Measurements from ENCODE around the gene PHLPP1.

PHLPP1 gene

DNA sequence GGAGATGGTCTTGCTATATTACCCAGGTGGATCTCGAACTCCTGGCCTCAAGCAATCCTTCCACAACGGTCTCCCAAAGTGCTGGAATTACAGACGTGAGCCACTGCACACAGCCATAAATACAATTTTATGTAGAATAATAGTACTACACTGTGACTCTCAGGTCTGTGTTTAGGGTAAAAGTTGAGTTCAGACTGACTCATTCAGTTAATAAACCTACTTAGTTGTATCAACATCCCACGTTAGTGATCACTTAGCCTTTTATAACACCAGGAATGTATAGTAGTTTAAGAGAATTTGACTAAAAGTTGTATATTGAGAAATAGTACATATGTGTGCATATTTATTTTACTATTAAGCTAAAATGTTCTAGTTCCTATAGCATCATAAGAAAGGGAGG is 237.5 kb downstream of the PHLPP1 start:
- no peak for DNase-seq

DNA sequence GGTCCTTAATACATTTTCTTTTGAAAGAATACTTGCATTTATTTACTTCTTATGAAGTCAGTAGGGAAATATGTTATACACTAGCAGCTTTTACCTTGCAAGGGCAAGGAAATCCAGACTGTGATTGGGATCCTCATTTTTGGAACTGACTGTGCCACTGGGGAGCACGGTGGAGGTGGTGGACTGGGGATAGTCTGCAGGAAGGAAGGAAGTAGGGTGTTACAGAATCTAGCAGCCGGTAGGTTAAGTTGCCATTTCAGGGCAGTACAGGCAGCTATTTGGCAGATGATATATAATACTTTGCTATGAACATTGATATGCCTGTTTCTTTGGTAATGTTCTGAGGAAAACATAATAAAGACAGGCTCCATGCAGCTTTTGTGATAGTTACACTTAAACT is 238.3 kb downstream of the PHLPP1 start:
- no peak for DNase-seq

DNA sequence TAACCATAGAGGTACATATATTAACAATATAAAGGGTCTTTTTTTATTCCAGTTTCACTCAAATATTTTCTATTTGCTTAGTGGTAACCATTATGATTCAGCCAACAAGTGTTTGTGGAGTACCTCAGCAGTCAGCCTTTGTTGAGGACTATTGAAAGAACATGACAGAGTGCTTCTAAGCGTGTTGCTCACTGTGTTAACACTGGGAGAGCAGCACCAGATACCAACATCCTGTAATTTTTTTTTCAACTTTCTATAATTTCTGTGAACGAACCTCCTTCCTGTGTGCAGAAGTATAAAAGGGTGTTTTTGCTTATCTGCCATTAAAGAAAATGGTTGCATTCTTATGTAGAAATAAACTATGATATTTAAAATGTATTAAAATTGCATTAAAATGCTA is 239.0 kb downstream of the PHLPP1 start:
- no peak for DNase-seq

DNA sequence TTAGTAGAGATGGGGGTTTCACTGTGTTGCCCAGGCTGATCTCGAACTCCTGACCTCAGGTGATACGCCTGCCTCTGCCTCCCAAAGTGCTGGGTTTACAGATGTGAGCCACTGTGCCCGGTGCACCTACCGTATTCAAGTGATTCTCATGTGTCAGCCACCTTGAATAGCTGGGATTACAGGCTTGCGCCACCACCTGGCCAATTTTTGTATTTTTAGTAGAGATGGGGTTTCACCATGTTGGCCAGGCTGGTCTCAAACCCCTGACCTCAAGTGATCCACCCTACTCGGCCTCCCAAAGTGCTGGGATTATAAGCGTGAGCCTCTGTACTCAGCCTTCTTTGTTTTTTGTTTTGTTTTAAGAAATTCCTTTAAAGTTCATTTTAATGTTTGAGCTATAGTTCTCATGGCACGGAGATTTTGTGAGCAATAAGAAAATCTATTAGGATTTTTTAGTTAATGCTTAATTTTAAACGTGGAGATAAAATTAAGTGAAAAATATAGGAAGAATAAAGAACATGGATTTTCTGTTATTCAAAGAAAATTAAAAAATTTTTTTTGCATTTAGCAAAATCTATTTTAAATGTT is 242.6 kb downstream of the PHLPP1 start:
- DNase-seq = peak; percentile 58 to 72 (median 65)

DNA sequence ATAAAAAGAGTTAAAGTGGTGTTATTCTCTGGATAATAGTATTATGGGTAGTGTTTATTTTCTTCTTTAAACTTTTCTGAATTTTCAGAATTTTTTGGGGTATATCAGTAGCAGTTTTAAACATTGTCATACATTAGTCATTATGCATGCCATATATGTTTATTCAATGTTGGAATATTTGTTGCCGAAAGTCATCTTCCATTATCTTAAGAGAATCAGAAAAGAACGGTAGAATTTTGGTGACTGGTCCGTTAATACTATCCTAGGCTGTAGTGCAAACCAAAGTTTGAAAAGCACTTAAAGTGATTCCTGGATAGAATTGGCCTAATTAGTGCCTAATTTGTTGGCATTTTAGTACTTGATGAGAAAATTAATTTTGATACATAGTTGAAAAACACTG is 244.1 kb downstream of the PHLPP1 start:
- no peak for DNase-seq

DNA sequence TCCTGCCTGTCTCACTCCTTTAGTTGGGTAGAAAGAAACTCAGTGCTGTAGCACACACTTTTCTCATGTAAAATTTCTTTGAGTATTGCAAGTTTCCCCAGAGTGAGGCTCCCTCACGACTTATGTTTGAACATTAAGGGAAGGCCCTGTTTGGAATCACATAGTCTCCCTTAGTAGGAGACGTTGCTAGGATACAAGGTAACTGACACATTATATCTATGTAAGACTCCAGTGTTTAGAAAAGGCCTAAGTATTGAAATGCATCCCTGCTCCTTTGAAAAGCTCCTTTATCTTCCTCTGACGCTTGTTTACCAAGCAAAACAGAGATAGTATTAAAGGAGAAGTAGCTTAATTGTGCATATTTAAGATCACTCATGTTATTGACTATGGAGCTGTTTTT is 248.2 kb downstream of the PHLPP1 start:
- no peak for DNase-seq

DNA sequence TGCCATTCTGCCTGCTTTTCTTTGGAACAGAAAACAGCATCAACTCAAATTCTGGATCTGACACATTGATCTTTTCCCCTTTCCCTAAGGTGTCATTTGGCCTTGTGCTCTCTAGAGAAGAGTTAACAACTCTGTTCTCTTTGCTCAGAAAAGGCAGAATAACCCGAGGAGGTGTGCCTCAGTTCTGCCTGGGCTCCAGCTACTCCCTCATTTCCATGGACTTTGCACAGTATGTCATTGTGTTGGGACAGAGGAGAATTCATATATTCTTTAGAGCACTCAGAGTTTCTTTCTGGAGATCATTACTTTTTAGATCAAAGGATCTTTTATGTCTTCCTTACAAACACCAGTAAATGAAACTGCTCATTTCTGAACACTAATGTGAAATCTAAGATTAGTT is 249.1 kb downstream of the PHLPP1 start:
- no peak for DNase-seq

DNA sequence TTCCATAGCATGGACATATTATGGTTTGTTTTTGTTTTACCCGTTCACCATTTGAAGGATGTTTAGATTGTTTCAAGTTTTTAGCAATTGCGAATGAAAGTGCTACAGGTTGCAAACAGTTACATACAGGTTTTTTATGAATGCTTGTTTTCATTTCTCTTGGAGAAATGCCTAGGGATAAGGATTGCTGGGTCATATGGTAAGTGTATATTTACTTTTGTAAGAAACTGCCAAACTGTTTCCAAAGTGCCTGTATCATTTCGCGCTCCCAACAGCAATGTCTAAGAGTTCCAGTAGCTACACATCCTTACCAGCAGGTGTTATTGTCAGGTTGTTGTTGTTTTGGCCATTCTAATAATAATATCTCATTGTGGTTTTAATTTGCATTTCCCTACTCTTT is 251.7 kb downstream of the PHLPP1 start:
- no peak for DNase-seq

DNA sequence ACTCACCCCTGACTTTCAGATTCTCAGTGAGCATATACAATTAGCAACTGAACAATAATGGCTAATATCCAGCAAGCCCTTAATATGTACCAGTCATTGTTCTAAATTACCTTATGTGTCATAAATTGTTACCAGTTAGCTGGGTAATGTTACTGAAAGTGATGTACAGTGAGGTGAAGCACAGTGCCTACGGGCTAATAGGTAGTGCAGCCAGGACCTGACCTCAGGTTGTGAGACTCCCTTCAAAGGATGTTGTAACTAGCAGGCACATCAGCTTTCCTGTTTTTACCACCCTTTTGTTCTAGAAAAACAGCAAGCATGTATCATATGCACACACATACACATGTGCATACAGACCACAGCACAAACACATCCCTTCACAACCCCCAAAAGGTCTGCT is 258.3 kb downstream of the PHLPP1 start:
- DNase-seq = no peak

DNA sequence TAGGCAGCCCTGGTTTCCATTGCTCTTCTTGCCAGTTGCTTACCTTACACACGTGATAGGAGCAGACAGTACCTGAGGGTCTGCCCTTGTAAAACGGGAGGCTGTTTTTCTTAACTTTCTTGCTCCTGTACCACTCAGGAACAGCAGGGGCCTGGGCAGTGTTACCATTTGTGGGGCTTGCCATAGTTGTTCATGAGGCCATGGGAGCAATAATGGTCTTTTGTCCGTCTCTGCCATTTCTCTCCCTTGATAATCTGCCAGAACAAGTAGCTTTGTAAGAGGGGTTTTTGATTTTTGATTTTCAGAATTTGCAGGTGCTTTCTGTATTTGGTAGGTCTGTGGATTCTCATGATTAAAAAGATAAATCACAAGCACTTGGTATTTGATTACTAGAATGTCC is 259.0 kb downstream of the PHLPP1 start:
- DNase-seq = no peak

DNA sequence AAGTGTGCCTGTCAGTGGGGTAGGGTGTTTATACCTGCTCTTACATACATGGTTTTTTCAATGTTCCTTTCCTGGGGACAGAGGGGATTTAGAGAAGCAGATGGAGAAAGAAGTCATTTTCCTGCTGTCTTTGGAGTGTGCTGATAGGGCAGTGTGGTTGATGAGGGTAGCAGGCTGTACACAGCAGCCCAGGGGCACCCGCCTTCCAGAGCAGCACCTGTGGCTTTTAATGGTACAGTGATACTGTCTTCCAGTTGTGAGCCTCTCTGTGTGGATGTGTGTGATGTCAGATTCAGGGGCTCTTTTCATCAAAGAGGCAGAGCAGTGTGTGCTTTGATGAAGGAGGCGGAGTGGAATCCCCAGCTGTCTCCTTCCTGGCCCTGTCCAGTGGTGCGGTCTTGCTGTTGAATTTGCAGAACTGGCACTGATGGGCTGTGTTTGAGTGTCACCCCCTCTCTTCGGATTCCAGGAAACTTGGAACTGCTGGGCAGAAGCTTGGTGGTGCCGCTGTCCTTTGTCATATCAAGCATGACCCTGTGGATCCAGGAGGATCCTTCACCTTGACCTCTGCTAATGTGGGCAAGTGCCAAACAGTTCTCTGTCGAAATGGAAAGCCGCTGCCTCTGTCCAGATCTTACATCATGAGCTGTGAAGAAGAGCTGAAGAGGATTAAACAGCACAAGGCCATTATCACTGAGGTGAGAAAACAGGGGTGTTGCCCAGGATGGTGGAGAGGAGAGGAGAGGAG is 259.8 kb downstream of the PHLPP1 start:
- no peak for DNase-seq

DNA sequence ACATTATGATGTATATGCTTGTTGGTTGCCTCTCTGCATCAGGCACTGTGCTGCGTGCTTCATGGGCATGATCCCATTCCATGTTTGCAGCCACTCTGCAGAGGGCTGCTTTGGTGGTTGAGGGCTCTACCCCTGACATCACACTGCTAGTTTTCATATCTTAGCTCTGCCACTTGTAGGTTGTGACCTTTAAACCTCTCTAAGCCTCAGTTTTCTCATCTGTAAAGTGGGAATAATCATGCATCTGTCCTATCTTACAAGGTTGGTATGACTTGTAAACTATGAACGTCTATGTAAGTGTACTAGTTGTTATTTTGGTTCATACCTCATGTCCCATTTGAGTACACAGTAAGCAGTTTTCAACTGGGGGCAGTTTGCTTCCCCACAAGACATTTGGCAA is 260.4 kb downstream of the PHLPP1 start:
- no peak for DNase-seq

DNA sequence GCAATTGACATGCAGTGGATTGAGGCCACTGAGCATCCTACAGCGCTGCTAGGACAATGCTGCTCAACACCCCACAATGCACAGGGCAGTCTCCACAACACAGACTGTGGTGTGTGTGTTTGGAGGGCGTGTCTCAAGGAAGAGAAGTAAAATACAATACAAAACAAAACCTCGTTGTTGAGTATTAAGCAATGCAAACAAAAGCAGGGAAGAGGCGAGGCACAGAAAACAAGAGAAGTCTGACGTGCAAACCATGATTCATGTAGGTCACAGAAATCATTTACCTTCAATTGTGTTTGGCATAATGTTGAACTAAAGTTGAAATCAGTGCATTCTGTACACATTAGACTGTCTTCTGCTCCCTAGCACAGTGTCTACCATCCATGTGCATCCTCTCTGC is 260.9 kb downstream of the PHLPP1 start:
- no peak for DNase-seq

DNA sequence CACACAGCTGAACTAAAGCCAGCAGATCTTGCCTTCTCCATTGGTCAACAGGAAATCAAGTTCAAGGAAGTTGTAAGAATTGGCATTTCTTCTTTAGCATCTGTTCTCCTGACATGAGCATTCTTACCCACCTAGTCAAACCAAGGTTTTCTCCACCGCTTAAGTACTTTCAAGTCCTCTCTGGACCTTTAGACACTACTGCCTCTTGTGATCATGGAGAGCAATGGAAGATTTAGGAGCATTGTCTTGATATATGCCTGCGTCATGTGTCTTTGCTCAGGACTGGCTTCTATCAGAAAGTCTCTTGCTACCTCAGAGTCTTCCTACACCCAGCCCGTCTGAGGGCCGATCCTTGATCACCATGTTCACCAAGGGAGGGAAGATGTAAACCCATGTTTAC is 262.2 kb downstream of the PHLPP1 start:
- no peak for DNase-seq

DNA sequence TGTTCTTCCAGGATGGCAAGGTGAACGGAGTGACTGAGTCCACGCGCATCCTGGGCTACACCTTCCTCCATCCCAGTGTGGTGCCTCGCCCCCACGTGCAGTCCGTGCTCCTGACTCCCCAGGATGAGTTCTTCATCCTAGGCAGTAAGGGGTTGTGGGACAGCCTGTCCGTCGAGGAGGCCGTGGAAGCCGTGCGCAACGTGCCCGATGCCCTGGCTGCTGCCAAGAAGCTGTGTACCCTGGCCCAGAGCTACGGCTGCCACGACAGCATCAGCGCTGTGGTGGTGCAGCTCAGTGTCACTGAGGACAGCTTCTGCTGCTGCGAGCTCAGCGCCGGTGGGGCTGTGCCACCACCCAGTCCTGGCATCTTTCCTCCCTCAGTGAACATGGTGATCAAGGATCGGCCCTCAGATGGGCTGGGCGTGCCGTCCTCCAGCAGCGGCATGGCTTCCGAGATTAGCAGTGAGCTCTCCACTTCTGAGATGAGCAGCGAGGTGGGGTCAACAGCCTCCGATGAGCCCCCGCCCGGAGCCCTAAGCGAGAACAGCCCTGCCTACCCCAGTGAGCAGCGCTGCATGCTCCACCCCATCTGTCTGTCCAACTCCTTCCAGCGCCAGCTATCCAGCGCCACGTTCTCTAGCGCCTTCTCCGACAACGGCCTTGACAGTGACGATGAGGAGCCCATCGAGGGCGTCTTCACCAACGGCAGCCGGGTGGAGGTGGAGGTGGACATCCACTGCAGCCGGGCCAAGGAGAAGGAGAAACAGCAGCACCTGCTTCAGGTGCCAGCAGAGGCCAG is 263.1 kb downstream of the PHLPP1 start:
- DNase-seq = no peak

DNA sequence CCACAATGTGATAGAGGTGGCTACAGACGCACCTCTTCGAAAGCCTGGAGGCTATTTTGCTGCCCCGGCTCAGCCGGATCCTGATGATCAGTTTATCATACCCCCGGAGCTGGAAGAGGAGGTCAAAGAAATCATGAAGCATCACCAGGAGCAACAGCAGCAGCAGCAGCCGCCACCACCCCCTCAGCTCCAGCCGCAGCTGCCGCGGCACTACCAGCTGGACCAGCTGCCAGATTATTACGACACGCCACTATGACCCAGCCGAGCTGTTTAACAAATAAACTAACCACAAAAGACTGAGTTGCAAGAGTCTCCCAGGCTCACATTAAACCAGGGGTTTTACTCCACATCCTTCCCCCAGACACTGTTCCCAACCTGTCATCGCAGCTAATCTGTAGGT is 263.8 kb downstream of the PHLPP1 start:
- DNase-seq = peak; percentile 52 to 65 (median 59)

DNA sequence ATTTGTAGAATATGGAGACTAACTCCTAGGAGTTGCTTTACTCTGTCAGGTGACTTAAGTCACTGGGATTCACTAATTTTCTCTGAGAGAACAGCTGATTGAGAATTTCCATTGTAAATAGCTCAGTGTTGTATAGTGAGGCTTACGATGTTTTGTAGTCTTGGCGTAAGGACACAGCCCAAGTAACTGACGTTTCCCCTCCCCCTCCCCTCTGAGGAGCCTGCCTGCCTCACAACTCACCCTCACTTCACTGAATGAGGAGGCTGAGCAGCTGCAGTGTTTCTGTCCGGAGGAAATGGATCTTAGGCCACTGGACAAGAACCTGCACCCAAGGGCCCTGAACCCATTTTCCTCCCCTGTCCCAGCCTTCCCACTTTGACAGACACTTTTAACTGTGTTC is 264.6 kb downstream of the PHLPP1 start:
- no peak for DNase-seq

DNA sequence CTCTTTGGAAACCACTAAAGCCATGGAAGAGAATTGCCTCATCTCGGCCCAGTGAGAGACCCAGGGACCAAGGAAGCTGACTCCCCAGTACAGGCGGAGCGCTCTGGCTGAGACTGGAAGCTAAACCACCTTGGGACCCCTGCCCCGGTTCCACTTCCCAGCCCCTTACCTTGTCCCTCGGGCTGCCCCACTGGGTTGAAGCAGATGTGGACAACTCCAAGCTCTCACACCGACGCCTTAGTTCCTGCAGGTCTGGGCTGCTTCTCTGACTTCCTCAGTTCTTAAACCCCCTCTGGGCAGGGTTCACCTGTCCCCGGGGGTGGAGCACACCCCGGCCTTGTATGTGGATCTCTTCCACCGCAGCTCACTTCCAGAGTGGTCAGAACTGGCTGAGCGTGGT is 266.2 kb downstream of the PHLPP1 start:
- no peak for DNase-seq

DNA sequence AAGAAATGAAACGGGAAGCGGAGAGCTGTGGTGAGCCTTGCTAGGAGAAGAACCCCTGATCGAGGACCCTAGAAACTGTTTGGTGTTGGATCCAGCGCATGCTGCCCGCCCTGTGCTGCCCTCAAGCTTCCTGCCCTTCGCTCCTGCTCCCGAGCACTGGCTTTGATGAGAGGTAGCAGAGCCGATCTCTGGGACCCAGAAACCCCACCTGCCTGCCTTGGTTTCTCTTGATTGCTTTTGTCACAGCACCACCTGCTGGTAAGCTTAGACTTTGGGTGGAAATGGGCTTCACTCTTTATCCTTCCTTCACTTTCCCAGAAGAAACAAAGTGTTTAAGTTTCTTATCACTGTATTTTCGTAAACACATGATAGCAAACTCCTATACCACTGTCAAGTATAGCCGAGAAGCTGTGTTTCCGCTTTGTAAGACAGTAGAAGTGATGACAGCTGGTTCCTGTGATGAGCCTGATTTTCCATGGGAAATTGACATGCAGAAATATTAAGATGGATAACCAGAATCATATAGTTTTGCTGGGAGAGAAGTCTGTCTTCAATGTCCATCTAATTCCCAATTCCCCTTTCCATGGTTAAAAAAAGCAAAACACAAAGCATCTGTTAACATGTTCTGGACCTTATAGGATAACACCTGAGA is 267.4 kb downstream of the PHLPP1 start:
- DNase-seq = peak; percentile 50 to 63 (median 60)

DNA sequence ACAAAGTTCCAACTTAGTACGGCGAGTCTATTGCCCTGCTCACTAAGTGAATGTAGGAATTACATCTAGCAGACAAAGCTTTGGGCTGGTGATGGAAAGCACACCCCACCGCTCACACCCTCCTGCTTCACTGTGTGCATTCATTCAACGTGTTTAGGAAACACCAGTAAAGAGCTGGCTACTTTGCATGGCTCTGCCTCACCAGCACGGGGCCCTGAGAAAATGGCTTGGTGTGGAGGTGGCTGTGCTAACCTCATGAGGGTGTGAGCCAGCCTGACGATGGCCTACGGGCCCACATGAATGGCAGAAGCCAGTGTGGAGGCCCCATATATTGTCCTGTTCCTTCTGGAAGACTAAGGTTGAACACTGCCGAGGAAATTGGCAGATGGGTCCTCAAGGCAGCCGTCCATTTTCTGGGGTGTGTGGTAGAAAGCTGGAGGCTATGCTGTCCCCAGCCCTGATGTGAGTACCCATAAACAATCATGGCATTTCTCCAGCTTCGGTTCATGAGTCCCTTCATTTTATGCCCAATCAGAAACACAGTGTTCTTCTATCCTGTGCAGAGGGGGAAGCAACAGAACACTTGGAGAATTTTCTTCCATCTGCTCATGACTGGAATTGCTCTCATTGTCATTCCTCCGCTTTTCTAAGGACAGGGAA is 269.4 kb downstream of the PHLPP1 start:
- DNase-seq = no peak

DNA sequence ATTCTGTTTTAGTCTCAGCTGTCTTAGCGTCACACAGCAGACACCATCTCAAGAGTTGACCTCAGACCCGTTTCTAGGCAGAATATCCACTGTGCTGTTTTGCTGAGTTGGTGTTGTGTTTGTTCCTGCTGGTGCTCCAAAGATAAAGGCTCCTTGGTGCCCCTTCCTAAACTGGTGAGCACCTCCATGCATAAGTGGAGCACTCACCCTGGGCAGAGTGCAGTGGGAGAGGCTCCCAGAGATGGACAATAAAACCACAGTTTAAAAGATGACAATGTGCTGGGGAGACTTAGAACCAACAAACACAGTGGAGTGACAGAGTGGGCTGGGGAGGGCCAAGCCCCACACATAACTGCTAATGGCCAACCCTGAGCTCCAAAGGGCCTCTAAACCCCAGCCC is 271.1 kb downstream of the PHLPP1 start:
- DNase-seq = no peak

DNA sequence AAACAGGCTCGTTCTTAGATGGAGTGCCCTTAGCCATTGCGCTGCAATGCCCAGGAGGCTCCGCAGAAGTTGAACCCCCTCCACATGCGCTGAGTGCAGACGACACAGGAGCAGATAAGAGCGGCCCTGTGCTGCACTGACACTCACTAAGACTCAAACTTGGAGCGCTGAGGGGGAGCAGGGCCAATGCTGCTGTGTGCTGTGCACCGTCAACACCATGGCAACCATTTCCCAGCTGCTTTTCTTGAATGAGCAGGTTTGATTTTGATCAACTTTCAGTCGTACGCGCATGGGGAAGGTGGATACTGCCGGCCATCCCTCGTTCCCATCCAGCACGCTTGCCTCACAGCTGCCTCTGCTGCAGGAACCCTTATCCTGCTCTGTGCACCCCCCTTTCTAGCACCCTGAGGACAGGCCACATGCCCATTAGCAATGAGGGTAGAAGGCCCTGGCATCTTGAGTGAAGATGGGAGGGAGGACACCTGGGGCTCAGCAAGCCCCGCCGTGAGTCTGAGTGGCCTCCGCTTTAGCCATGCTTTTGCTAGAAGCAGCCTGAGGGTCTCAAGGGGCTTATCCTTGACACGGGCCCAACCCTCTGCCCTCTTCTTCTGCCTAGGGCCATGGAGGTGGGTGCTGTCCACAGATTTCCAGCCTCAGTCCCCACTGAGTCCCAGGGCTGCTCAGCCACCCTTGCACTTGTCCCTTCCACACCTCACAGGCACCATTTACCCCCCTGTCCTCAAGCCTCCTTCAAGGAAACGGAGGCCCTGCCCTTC is 271.9 kb downstream of the PHLPP1 start:
- DNase-seq = no peak

Data from suppressor macrophage treated with lipopolysaccharide for 1 hour (primary cell).